GM23338 (cell line): ENCODE data around the gene ZNF385C. TPM values are rescaled to one million over a fixed set of nuclear protein-coding genes. Genes with fewer than 3 reads are reported as not detected.
"Not testable (repeated sequence)": the region's sequence is repeated elsewhere in the genome, so short reads cannot be mapped to it uniquely, and the experiment has no call there.

Experiments
- ATAC-seq: fragments of 200-7000 bp; cut with Tn5 transposase; 3 replicates; pipeline ENCODE4 v1.9.1; 2020
- DNase-seq: peaks from one replicate; pipeline ENCODE4 v3.0.0-alpha.2; 2015; ENCODE audit warnings: low spot score
- H2AFZ ChIP-seq: fragments of 200-600 bp; sonication (generic); 2 replicates; pipeline ENCODE4 v1.8.0; 2016; ENCODE audit warnings: antibody characterized with exemption, mild to moderate bottlenecking, moderate library complexity
- H3F3A ChIP-seq: fragments of 200-600 bp; sonication (generic); replicated peaks from 2 replicates; pipeline ENCODE4 v1.8.0; 2017; ENCODE audit warnings: antibody characterized with exemption, mixed run types, low read depth
- H3K27ac ChIP-seq: fragments of 200-600 bp; sonication (generic); 2 replicates; pipeline ENCODE4 v1.6.1; 2016; ENCODE audit warnings: low read depth
- H3K27me3 ChIP-seq: fragments of 200-600 bp; sonication (generic); 2 replicates; pipeline ENCODE4 v1.8.0; 2016; ENCODE audit warnings: mild to moderate bottlenecking, mixed run types, moderate library complexity; ENCODE audit not compliant: insufficient read depth
- H3K36me3 ChIP-seq: fragments of 200-600 bp; sonication (generic); 2 replicates; pipeline ENCODE4 v1.8.0; 2016; ENCODE audit warnings: mild to moderate bottlenecking; ENCODE audit not compliant: insufficient read depth
- H3K4me1 ChIP-seq: fragments of 200-600 bp; sonication (generic); 2 replicates; pipeline ENCODE4 v1.8.0; 2016; ENCODE audit warnings: mild to moderate bottlenecking, moderate library complexity; ENCODE audit not compliant: insufficient read depth
- H3K4me2 ChIP-seq: fragments of 200-600 bp; sonication (generic); 2 replicates; pipeline ENCODE4 v1.7.1; 2017; ENCODE audit warnings: mixed run types
- H3K4me3 ChIP-seq: fragments of 200-600 bp; sonication (generic); 2 replicates; pipeline ENCODE4 v1.6.1; 2016; ENCODE audit warnings: mixed run types
- H3K79me2 ChIP-seq: fragments of 200-600 bp; sonication (generic); replicated peaks from 2 replicates; pipeline ENCODE4 v1.8.0; 2017; ENCODE audit warnings: mild to moderate bottlenecking; ENCODE audit not compliant: insufficient read depth
- H3K9me2 ChIP-seq: fragments of 200-600 bp; sonication (generic); 2 replicates; pipeline ENCODE4 v1.8.0; 2017; ENCODE audit not compliant: insufficient read depth
- H4K20me1 ChIP-seq: fragments of 200-600 bp; sonication (generic); replicated peaks from 2 replicates; pipeline ENCODE4 v1.8.0; 2017; ENCODE audit warnings: mild to moderate bottlenecking; ENCODE audit not compliant: insufficient read depth
- H3K27ac Mint-ChIP-seq: 2 replicates; pipeline ENCODE4 v1.8.0; 2020; ENCODE audit warnings: inconsistent platforms, mild to moderate bottlenecking, moderate library complexity, mixed read lengths
- H3K27me3 Mint-ChIP-seq: 3 replicates; pipeline ENCODE4 v1.8.0; 2022; ENCODE audit warnings: low read depth, mild to moderate bottlenecking, moderate library complexity, mixed read lengths, inconsistent platforms; ENCODE audit not compliant: insufficient read depth, poor library complexity
- H3K36me3 Mint-ChIP-seq: 3 replicates; pipeline ENCODE4 v1.8.0; 2021; ENCODE audit warnings: low read depth, mild to moderate bottlenecking, inconsistent platforms, moderate library complexity, mixed read lengths
- H3K4me1 Mint-ChIP-seq: 3 replicates; pipeline ENCODE4 v1.8.0; 2020; ENCODE audit warnings: mild to moderate bottlenecking, inconsistent platforms, mixed read lengths
- H3K4me3 Mint-ChIP-seq: 3 replicates; pipeline ENCODE4 v1.8.0; 2021; ENCODE audit warnings: moderate library complexity, mild to moderate bottlenecking, inconsistent platforms, mixed read lengths
- H3K9me3 Mint-ChIP-seq: 3 replicates; pipeline ENCODE4 v1.8.0; 2020; ENCODE audit warnings: moderate library complexity, mild to moderate bottlenecking, inconsistent platforms, mixed read lengths
- CREB1 ChIP-seq: fragments of 250-450 bp; sonication (Bioruptor Pico); IDR thresholded peaks from 2 replicates; pipeline ENCODE4 v1.5.0; 2020; ENCODE audit warnings: low read depth, mild to moderate bottlenecking, moderate library complexity
- EZH2 ChIP-seq: fragments of 200-600 bp; sonication (generic); IDR thresholded peaks from one replicate; pipeline ENCODE4 v1.8.0; 2017; ENCODE audit warnings: antibody characterized with exemption, mild to moderate bottlenecking, low read depth; ENCODE audit not compliant: unreplicated experiment
- EZH2phosphoT487 ChIP-seq: fragments of 200-600 bp; sonication (generic); IDR thresholded peaks from one replicate; pipeline ENCODE4 v1.8.1; 2018; ENCODE audit warnings: antibody characterized with exemption; ENCODE audit not compliant: unreplicated experiment
- JUNB ChIP-seq: IDR thresholded peaks from one replicate; pipeline ENCODE4 v1.6.1; 2016; ENCODE audit warnings: antibody characterized with exemption; ENCODE audit not compliant: unreplicated experiment
- NANOG ChIP-seq: IDR thresholded peaks from 2 replicates; pipeline ENCODE4 v1.6.1; 2016; ENCODE audit warnings: antibody characterized with exemption, borderline replicate concordance
- POLR2AphosphoS5 ChIP-seq: IDR thresholded peaks from 2 replicates; pipeline ENCODE4 v1.6.1; 2016; ENCODE audit warnings: antibody characterized with exemption, low read depth
- STAT1 ChIP-seq: IDR thresholded peaks from one replicate; pipeline ENCODE4 v1.6.1; 2016; ENCODE audit warnings: antibody characterized with exemption; ENCODE audit not compliant: unreplicated experiment
- ZNF331 ChIP-seq: fragments of 250-450 bp; sonication (Bioruptor Pico); IDR thresholded peaks from 2 replicates; pipeline ENCODE4 v1.5.0; 2020; ENCODE audit warnings: low read depth, mild to moderate bottlenecking, moderate library complexity
- polyA plus RNA-seq: library from polyadenylated mRNA; unstranded; fragments of >200 nt; fragmentation: Nextera tagmentation; extraction: Ambion mirVana; gene quantifications from 2 replicates; pipeline ENCODE4 v1.2.1, GENCODE V29; 2016
- total RNA-seq: library from RNA; depleted of rRNA; stranded (reverse); fragments of >200 nt; shearing (Covaris generic); gene quantifications from 2 replicates; pipeline ENCODE4 v1.2.3, GENCODE V29; 2014
- TF ChIP-seq, protein P1 (sequence below): IDR thresholded peaks from one replicate; pipeline ENCODE4 v1.6.1; 2018; ENCODE audit warnings: antibody characterized with exemption; ENCODE audit not compliant: unreplicated experiment
- TF ChIP-seq, protein P2 (sequence below): IDR thresholded peaks from 2 replicates; pipeline ENCODE4 v1.6.1; 2016; ENCODE audit warnings: antibody characterized with exemption

Gene ZNF385C
- total and polyA plus RNA-seq, 2 experiments from 2014 or later: 1.9 to 3.1 TPM

DNA sequence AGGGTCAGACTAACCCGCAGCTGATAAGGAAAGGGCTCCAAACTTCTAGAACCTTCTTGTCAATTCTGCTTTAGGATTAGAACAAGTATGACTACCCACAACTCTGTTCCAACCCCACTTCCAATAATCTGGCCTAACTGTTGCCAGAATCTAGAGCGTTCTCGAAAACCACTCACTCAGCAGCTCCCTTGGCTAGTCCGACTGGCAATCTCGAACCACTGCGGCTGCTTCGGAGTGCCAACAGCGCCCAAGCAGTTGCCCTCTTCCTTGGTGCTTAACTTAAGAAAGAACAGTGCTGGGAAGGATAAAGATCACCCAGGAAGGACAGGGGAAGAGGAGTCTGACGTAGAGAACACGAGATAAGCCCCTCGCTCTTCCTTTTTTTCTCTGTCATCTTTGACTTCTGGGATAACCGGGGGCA is 81.9 kb downstream of the ZNF385C start:
- no peak for TF ChIP-seq EZH2phosphoT487
- TF ChIP-seq JUNB: no peak
- TF ChIP-seq POLR2AphosphoS5: no peak
- TF ChIP-seq, protein P1, sequence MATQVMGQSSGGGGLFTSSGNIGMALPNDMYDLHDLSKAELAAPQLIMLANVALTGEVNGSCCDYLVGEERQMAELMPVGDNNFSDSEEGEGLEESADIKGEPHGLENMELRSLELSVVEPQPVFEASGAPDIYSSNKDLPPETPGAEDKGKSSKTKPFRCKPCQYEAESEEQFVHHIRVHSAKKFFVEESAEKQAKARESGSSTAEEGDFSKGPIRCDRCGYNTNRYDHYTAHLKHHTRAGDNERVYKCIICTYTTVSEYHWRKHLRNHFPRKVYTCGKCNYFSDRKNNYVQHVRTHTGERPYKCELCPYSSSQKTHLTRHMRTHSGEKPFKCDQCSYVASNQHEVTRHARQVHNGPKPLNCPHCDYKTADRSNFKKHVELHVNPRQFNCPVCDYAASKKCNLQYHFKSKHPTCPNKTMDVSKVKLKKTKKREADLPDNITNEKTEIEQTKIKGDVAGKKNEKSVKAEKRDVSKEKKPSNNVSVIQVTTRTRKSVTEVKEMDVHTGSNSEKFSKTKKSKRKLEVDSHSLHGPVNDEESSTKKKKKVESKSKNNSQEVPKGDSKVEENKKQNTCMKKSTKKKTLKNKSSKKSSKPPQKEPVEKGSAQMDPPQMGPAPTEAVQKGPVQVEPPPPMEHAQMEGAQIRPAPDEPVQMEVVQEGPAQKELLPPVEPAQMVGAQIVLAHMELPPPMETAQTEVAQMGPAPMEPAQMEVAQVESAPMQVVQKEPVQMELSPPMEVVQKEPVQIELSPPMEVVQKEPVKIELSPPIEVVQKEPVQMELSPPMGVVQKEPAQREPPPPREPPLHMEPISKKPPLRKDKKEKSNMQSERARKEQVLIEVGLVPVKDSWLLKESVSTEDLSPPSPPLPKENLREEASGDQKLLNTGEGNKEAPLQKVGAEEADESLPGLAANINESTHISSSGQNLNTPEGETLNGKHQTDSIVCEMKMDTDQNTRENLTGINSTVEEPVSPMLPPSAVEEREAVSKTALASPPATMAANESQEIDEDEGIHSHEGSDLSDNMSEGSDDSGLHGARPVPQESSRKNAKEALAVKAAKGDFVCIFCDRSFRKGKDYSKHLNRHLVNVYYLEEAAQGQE: no peak
- no peak for TF ChIP-seq CREB1
- TF ChIP-seq STAT1: no peak
- no peak for TF ChIP-seq ZNF331 (CRISPR knock-in tag)
- TF ChIP-seq, protein P2, sequence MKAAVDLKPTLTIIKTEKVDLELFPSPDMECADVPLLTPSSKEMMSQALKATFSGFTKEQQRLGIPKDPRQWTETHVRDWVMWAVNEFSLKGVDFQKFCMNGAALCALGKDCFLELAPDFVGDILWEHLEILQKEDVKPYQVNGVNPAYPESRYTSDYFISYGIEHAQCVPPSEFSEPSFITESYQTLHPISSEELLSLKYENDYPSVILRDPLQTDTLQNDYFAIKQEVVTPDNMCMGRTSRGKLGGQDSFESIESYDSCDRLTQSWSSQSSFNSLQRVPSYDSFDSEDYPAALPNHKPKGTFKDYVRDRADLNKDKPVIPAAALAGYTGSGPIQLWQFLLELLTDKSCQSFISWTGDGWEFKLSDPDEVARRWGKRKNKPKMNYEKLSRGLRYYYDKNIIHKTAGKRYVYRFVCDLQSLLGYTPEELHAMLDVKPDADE: no peak
- no peak for TF ChIP-seq NANOG
- TF ChIP-seq EZH2: no peak
- no peaks in the 10 kb centered on the region for H3K27me3 ChIP-seq
- peaks cover 26% of the 10 kb centered on the region for H3F3A ChIP-seq
- peak overlapping the region; percentile 98 for H3K27ac ChIP-seq
- DNase-seq (no peak), ATAC-seq (no peak)
- H2AFZ ChIP-seq: no peak overlapping the region
- no peaks in the 10 kb centered on the region for H3K36me3 ChIP-seq
- H4K20me1 ChIP-seq: peaks cover 9% of the 10 kb centered on the region; the same call in 1 of the 2 replicates
- H3K4me3 Mint-ChIP-seq: peak overlapping the region; percentile 99
- H3K36me3 Mint-ChIP-seq: peaks cover 30% of the 10 kb centered on the region; the same call in 2 of the 3 replicates
- H3K27me3 Mint-ChIP-seq: peaks cover 11% of the 10 kb centered on the region
- H3K27ac Mint-ChIP-seq: peak overlapping the region; percentile 99
- peaks cover 9% of the 10 kb centered on the region for H3K9me2 ChIP-seq
- H3K9me3 Mint-ChIP-seq: peaks cover 2% of the 10 kb centered on the region; the same call in 1 of the 3 replicates
- peaks cover 50% of the 10 kb centered on the region for H3K4me1 Mint-ChIP-seq
- peak overlapping the region; percentile 83 for H3K4me2 ChIP-seq
- peak overlapping the region; percentile 93 for H3K4me3 ChIP-seq
- H3K79me2 ChIP-seq: peaks cover 68% of the 10 kb centered on the region
- H3K4me1 ChIP-seq: peaks cover 36% of the 10 kb centered on the region

DNA sequence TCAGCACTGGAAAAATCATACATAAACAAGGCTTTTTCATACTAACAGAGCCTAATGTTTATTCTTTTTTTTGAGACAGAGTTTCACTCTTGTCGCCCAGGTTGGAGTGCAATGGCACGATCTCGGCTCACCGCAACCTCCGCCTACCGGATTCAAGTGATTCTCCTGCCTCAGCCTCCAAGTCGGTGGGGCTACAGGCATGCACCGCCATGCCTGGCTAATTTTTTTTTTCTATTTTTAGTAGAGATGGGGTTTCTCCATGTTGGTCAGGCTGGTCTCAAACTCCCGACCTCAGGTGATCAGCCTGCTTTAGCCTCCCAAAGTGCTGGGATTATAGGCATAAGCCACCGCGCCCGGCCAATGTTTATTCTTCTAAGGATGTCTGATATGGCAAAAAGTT is 84.5 kb downstream of the ZNF385C start:
- peak overlapping the region; percentile 95 for H3K27ac Mint-ChIP-seq
- not testable (repeated sequence) for H2AFZ ChIP-seq, H4K20me1 ChIP-seq, H3K36me3 ChIP-seq, DNase-seq, H3K9me2 ChIP-seq, H3K4me3 Mint-ChIP-seq, ATAC-seq, H3K9me3 Mint-ChIP-seq, H3F3A ChIP-seq, H3K27me3 ChIP-seq, H3K27me3 Mint-ChIP-seq
- H3K4me2 ChIP-seq: peak overlapping the region; percentile 50
- peak overlapping the region; percentile 2; the same call in 1 of the 2 replicates for H3K4me3 ChIP-seq
- peaks cover 40% of the 10 kb centered on the region for H3K36me3 Mint-ChIP-seq
- H3K79me2 ChIP-seq: peaks cover 80% of the 10 kb centered on the region
- peaks cover 40% of the 10 kb centered on the region for H3K4me1 ChIP-seq
- H3K4me1 Mint-ChIP-seq: peaks cover 46% of the 10 kb centered on the region
- peak overlapping the region; percentile 81 for H3K27ac ChIP-seq
